ENCODE results near the gene TRIP12. TPM values are rescaled to one million over a fixed set of nuclear protein-coding genes. Genes with fewer than 3 reads are reported as not detected.

Gene TRIP12
- total and polyA plus RNA-seq, 2 of the 4 experiments (the other 2 are of a cell fraction): 51.6 to 209 TPM

GRCh38 chr2:229831805-229832509 is 89.9 kb downstream of the TRIP12 start:
- no peak for DNase-seq

More at GRCh38 chr2:229831805-229832509, 89.9 kb downstream of the TRIP12 start:
- Histone ChIP-seq H4K5ac (ENCODE audit: low read depth, low read length) (no peak overlapping the region), H3K36me3 (ENCODE audit: control insufficient read depth, insufficient read depth, low read length) (peaks cover 22% of the 10 kb centered on the region), H3K9ac (ENCODE audit: low read depth, low read length) (no peak overlapping the region), H3K23ac (ENCODE audit: low read depth, low read length) (no peak overlapping the region), H3K56ac (ENCODE audit: extremely low read depth, insufficient read depth, low read length) (no peak overlapping the region), H2BK20ac (ENCODE audit: low read depth, low read length) (no peak overlapping the region), H3K4ac (ENCODE audit: low read depth, low read length) (no peak overlapping the region), H2AK5ac (ENCODE audit: low read depth, low read length) (no peak overlapping the region), H3K9me3 (ENCODE audit: control insufficient read depth, insufficient read depth, low read length) (no peaks in the 10 kb centered on the region), H3K18ac (ENCODE audit: low read depth, low read length) (no peak overlapping the region), H2BK5ac (ENCODE audit: low read depth, low read length, poor library complexity, severe bottlenecking) (no peak overlapping the region), H3K4me3 (ENCODE audit: insufficient read depth, low read depth, low read length) (no peak overlapping the region), H2BK15ac (ENCODE audit: low read depth, low read length) (no peak overlapping the region), H3K14ac (replicated peaks; ENCODE audit: low read depth, low read length) (no peak overlapping the region), H2AFZ (replicated peaks; ENCODE audit: low read length, poor library complexity) (no peak overlapping the region), H2BK120ac (ENCODE audit: low read depth, low read length) (no peak overlapping the region), H2AK9ac (replicated peaks; ENCODE audit: low read depth, low read length, poor library complexity) (no peak overlapping the region), H3K9me1 (ENCODE audit: insufficient read depth, low read length) (no peaks in the 10 kb centered on the region), H3K4me1 (ENCODE audit: control insufficient read depth, insufficient read depth, low read length) (0 out of 2 replicates have a peak, but pooled peaks cover 3% of the 10 kb centered on the region), H3K79me1 (ENCODE audit: low read depth in 1 of 2, low read length in 2 of 2) (peaks cover 12 to 43% of the 10 kb centered on the region in 2 experiments), H4K91ac (ENCODE audit: insufficient read depth, low read depth, low read length) (no peak overlapping the region), H3K27me3 (ENCODE audit: control insufficient read depth, insufficient read depth, low read length) (no peaks in the 10 kb centered on the region), H3K4me2 (ENCODE audit: low read depth, low read length) (no peak overlapping the region), H4K20me1 (ENCODE audit: insufficient read depth, low read length) (peaks cover 17% of the 10 kb centered on the region), H4K8ac (ENCODE audit: low read depth in 2 of 2, low read length in 2 of 2) (no peak overlapping the region), H3K27ac (ENCODE audit: insufficient read depth, low read length) (no peak overlapping the region)
- dilution Hi-C loops (cut with HindIII; ENCODE audit: low sequenced_read_pairs, unreplicated experiment) (no loop called here), intact Hi-C loops (cut with micrococcal nuclease) (no loop called here), in situ Hi-C loops (cut with MboI; ENCODE audit: low sequenced_read_pairs) (no loop called here)
- TF ChIP-seq MXI1 (IDR thresholded peaks at IDR 0.05; ENCODE audit: borderline replicate concordance, low read depth, low read length) (no peak), MAFK (IDR thresholded peaks at IDR 0.05; ENCODE audit: low read depth, low read length) (no peak), RAD21 (IDR thresholded peaks at IDR 0.05; ENCODE audit: low read length) (no peak), POLR2A (IDR thresholded peaks at IDR 0.05; ENCODE audit: low read depth, low read length) (no peak), RFX5 (IDR thresholded peaks at IDR 0.05; ENCODE audit: low read depth, low read length) (no peak), ELK1 (IDR thresholded peaks at IDR 0.05; ENCODE audit: borderline replicate concordance, low read depth, low read length) (no peak), CTCF (conservative IDR thresholded peaks at IDR 0.05; ENCODE audit: low read depth, low read length) (no peak), BHLHE40 (IDR thresholded peaks at IDR 0.05; ENCODE audit: low read depth, low read length) (no peak), CEBPB (IDR thresholded peaks at IDR 0.05; ENCODE audit: low read depth, low read length) (no peak)
- no TSS peak for BruUV-seq (replicated peaks)
- CTCF ChIA-PET: interaction anchor here (0.8 kb wide), 1 partner anchor 79 kb away, joined by 3 read pairs; no protein-coding TSS in a partner anchor
- POLR2A ChIA-PET (ENCODE audit: unreplicated experiment): interaction anchor here (0.6 kb wide), 1 partner anchor 69 kb away, joined by 5 read pairs; no protein-coding TSS in a partner anchor
- ATAC-seq (ENCODE audit: low read depth): no peak
- WGBS, 2 experiments (ENCODE audit: extremely low coverage in 2 of 2, insufficient read length in 1 of 2): no CpG with 5 or more reads among the region's 3 CpGs
